ENCODE results near the gene ALDH1A3. TPM values are rescaled to one million over a fixed set of nuclear protein-coding genes. Genes with fewer than 3 reads are reported as not detected.

Gene ALDH1A3
- total and polyA plus RNA-seq, 2 donors (not counting 1 experiment from before 2014, with no cell fraction given), result not detected

DNA sequence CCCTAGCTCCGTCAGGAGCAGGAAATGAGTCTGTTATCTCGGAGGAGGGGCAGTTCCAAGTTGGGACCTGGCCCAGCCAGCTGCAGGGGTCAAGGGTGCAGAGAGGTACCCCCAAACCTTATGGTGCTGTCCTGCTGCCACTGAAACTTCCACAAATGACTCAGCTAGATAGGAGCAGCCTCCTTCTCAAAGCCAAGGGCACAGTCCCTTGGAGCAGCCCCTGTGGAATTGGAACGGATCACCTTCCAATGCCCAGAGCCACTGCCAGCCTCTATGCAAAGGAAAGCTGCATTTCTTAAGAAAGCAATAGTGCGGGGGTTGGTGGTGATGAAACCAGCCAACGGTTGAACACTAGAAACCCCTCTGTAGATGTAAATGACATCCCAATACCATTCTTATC is 20.0 kb downstream of the ALDH1A3 start:
- Histone ChIP-seq H2AFZ (ENCODE audit: insufficient read depth, low read depth, low read length, poor library complexity, severe bottlenecking) (no peak overlapping the region), H3K4me1 (ENCODE audit: control insufficient read depth in 2 of 2, insufficient read depth in 2 of 2, low read length in 2 of 2) (peaks cover 0 to 3% of the 10 kb centered on the region in 2 donors), H3K4me2 (replicated peaks; ENCODE audit: low read depth, low read length, poor library complexity, severe bottlenecking) (no peak overlapping the region), H3K4me3 (ENCODE audit: control extremely low read depth in 1 of 5, extremely low read depth in 1 of 5, insufficient read depth in 1 of 5, low read depth in 2 of 5, low read length in 4 of 5) (no peak overlapping the region), H3K9ac (ENCODE audit: low read length) (no peak overlapping the region), H3K9me3 (ENCODE audit: control extremely low read depth in 1 of 3, control insufficient read depth in 2 of 3, insufficient read depth in 1 of 3, low read length in 2 of 3) (no peaks in the 10 kb centered on the region), H4K20me1 (ENCODE audit: control insufficient read depth, insufficient read depth, low read length, poor library complexity, severe bottlenecking) (no peaks in the 10 kb centered on the region), H3K27me3 (replicated peaks in 1 of 4; ENCODE audit: control extremely low read depth in 1 of 4, control insufficient read depth in 3 of 4, insufficient read depth in 4 of 4, low read length in 3 of 4) (peaks cover 0 to 6% (median 0%) of the 10 kb centered on the region in 4 experiments), H3K27ac (ENCODE audit: low read length in 2 of 2) (no peak overlapping the region), H3K79me2 (ENCODE audit: control insufficient read depth, insufficient read depth, low read length) (no peaks in the 10 kb centered on the region), H3K36me3 (replicated peaks in 1 of 2; ENCODE audit: control extremely low read depth in 1 of 2, control insufficient read depth in 1 of 2, extremely low read depth in 1 of 2, insufficient read depth in 2 of 2, low read length in 1 of 2) (no peaks in the 10 kb centered on the region)
- CTCF ChIA-PET, result interaction anchor here (0.8 to 1.6 kb wide), 2 partner anchors 107 to 109 kb away, joined by 3 read pairs; no protein-coding TSS in a partner anchor
- ATAC-seq (ENCODE audit: low read depth), result no peak
- Mint-ChIP-seq H3K9me3 (ENCODE audit: insufficient read depth) (no peaks in the 10 kb centered on the region), H3K27me3 (peaks cover 28% of the 10 kb centered on the region), H3K4me3 (no peak overlapping the region), H3K27ac (no peak overlapping the region), H3K4me1 (peaks cover 1% of the 10 kb centered on the region)
- POLR2A ChIA-PET, result no interaction called here
- TF ChIP-seq, protein P1, sequence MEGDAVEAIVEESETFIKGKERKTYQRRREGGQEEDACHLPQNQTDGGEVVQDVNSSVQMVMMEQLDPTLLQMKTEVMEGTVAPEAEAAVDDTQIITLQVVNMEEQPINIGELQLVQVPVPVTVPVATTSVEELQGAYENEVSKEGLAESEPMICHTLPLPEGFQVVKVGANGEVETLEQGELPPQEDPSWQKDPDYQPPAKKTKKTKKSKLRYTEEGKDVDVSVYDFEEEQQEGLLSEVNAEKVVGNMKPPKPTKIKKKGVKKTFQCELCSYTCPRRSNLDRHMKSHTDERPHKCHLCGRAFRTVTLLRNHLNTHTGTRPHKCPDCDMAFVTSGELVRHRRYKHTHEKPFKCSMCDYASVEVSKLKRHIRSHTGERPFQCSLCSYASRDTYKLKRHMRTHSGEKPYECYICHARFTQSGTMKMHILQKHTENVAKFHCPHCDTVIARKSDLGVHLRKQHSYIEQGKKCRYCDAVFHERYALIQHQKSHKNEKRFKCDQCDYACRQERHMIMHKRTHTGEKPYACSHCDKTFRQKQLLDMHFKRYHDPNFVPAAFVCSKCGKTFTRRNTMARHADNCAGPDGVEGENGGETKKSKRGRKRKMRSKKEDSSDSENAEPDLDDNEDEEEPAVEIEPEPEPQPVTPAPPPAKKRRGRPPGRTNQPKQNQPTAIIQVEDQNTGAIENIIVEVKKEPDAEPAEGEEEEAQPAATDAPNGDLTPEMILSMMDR (IDR thresholded peaks at IDR 0.05), result no peak
- no peak for TF ChIP-seq EZH2 (IDR thresholded peaks at IDR 0.05; ENCODE audit: borderline replicate concordance, insufficient read depth, low read depth, low read length, poor library complexity, severe bottlenecking)
- intact Hi-C loops (cut with micrococcal nuclease), result no loop called here
- DNase-seq, result no peak
- 69% methylated on average over 2 of the region's 5 CpGs for WGBS (ENCODE audit: insufficient coverage)

DNA sequence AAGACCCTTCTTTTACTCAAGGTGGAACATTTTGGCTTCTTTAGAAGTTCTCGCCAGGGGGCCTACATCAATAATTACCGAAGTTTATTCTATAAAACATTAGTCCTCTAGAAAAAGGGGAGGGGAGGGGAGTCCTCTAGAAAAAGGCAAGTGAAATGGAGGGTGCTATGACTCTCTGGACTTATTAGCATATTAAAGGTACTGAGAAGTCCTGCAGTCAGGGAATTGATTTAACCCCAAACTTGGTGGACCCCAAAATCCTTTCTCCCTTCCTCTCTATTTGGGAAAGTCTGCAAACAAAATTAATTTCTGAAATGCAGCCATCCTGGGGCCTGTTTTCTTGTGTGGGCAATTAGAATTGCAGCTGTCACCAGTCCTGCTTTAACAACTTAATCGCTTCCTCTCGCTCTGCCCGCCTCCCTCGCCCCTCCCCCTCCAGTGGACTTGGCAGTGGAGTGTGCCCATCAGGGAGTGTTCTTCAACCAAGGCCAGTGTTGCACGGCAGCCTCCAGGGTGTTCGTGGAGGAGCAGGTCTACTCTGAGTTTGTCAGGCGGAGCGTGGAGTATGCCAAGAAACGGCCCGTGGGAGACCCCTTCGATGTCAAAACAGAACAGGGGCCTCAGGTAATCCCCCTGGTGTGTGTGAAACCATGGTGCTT is 20.6 kb downstream of the ALDH1A3 start:
- ChIA-PET POLR2A (no interaction called here), CTCF (interaction anchor here (0.6 kb wide), 1 partner anchor 407 kb away, joined by 3 read pairs; no protein-coding TSS in a partner anchor)
- H3K9ac ChIP-seq (ENCODE audit: low read length), result no peak overlapping the region
- no peak overlapping the region for H3K4me3 Mint-ChIP-seq
- H3K36me3 ChIP-seq (replicated peaks in 1 of 2; ENCODE audit: control extremely low read depth in 1 of 2, control insufficient read depth in 1 of 2, extremely low read depth in 1 of 2, insufficient read depth in 2 of 2, low read length in 1 of 2), result no peaks in the 10 kb centered on the region
- peaks cover 0 to 3% (median 0%) of the 10 kb centered on the region in 4 experiments for H3K27me3 ChIP-seq (replicated peaks in 1 of 4; ENCODE audit: control extremely low read depth in 1 of 4, control insufficient read depth in 3 of 4, insufficient read depth in 4 of 4, low read length in 3 of 4)
- no peak overlapping the region for H3K27ac ChIP-seq (ENCODE audit: low read length in 2 of 2)
- 88% methylated on average over 11 of the region's 13 CpGs for WGBS (ENCODE audit: insufficient coverage)
- peaks cover 0 to 3% of the 10 kb centered on the region in 2 donors for H3K4me1 ChIP-seq (ENCODE audit: control insufficient read depth in 2 of 2, insufficient read depth in 2 of 2, low read length in 2 of 2)
- no peak overlapping the region for H3K27ac Mint-ChIP-seq
- H2AFZ ChIP-seq (ENCODE audit: insufficient read depth, low read depth, low read length, poor library complexity, severe bottlenecking), result no peak overlapping the region
- intact Hi-C loops (cut with micrococcal nuclease), result no loop called here
- no peaks in the 10 kb centered on the region for H3K9me3 Mint-ChIP-seq (ENCODE audit: insufficient read depth)
- no peaks in the 10 kb centered on the region for H3K9me3 ChIP-seq (ENCODE audit: control extremely low read depth in 1 of 3, control insufficient read depth in 2 of 3, insufficient read depth in 1 of 3, low read length in 2 of 3)
- H3K27me3 Mint-ChIP-seq, result peaks cover 28% of the 10 kb centered on the region
- no peaks in the 10 kb centered on the region for H4K20me1 ChIP-seq (ENCODE audit: control insufficient read depth, insufficient read depth, low read length, poor library complexity, severe bottlenecking)
- ATAC-seq (ENCODE audit: low read depth), result no peak
- no peaks in the 10 kb centered on the region for H3K79me2 ChIP-seq (ENCODE audit: control insufficient read depth, insufficient read depth, low read length)
- H3K4me3 ChIP-seq (ENCODE audit: control extremely low read depth in 1 of 5, extremely low read depth in 1 of 5, insufficient read depth in 1 of 5, low read depth in 2 of 5, low read length in 4 of 5), result no peak overlapping the region
- H3K4me2 ChIP-seq (replicated peaks; ENCODE audit: low read depth, low read length, poor library complexity, severe bottlenecking), result no peak overlapping the region
- peaks cover 1% of the 10 kb centered on the region for H3K4me1 Mint-ChIP-seq
- no peak for DNase-seq
- TF ChIP-seq EZH2 (IDR thresholded peaks at IDR 0.05; ENCODE audit: borderline replicate concordance, insufficient read depth, low read depth, low read length, poor library complexity, severe bottlenecking), result no peak
- TF ChIP-seq, protein P1 (IDR thresholded peaks at IDR 0.05), result no peak

Data from B cell (primary cell).